ENCODE results near the gene HDDC2. TPM values are rescaled to one million over a fixed set of nuclear protein-coding genes. Genes with fewer than 3 reads are reported as not detected.
"Not testable (repeated sequence)": the region's sequence is repeated elsewhere in the genome, so short reads cannot be mapped to it uniquely, and the experiment has no call there.

The HDDC2 gene
- total RNA-seq, 1 donor: 71.5 TPM

DNA sequence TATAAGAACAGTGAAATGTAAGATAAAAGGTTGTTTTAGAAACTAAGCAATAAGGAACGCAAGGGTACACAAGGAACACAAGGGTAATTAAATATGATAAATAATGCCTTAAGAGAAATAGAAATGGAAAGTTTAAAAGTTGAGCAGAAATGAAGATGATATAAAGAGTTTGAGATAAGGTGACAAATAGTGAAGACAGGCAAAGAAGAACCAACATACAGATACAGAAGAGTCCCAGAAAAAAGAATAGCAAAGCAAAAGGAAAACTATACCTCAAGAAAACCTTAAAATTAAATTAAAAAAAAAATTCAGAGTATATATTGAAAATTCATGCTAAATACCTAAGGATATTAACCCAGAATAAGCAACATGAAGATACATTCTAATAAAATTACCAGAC is 16.4 kb downstream of the HDDC2 start:
- TF ChIP-seq, protein P1, sequence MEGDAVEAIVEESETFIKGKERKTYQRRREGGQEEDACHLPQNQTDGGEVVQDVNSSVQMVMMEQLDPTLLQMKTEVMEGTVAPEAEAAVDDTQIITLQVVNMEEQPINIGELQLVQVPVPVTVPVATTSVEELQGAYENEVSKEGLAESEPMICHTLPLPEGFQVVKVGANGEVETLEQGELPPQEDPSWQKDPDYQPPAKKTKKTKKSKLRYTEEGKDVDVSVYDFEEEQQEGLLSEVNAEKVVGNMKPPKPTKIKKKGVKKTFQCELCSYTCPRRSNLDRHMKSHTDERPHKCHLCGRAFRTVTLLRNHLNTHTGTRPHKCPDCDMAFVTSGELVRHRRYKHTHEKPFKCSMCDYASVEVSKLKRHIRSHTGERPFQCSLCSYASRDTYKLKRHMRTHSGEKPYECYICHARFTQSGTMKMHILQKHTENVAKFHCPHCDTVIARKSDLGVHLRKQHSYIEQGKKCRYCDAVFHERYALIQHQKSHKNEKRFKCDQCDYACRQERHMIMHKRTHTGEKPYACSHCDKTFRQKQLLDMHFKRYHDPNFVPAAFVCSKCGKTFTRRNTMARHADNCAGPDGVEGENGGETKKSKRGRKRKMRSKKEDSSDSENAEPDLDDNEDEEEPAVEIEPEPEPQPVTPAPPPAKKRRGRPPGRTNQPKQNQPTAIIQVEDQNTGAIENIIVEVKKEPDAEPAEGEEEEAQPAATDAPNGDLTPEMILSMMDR (IDR thresholded peaks at IDR 0.05; ENCODE audit: insufficient read depth, low read length): no peak
- H3K4me3 ChIP-seq (ENCODE audit: low read depth, low read length): no peak overlapping the region
- no peak for DNase-seq (ENCODE audit: low read depth)

DNA sequence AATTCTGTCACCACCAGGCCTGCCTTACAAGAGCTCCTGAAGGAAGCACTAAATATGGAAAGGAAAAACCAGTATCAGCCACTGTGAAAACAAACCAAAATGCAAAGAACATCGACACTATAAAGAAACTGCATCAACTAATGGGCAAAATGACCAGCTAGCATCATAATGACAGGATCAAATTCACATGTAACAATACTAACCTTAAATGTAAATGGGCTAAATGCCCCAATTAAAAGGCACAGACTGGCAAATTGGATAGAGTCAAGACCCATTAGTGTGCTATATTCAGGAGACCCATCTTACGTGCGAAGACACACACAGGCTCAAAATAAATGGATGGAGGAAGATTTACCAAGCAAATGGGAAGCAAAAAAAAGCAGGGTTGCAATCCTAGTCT is 19.3 kb downstream of the HDDC2 start:
- DNase-seq (ENCODE audit: low read depth); H3K4me3 ChIP-seq (ENCODE audit: low read depth, low read length): not testable (repeated sequence)

DNA sequence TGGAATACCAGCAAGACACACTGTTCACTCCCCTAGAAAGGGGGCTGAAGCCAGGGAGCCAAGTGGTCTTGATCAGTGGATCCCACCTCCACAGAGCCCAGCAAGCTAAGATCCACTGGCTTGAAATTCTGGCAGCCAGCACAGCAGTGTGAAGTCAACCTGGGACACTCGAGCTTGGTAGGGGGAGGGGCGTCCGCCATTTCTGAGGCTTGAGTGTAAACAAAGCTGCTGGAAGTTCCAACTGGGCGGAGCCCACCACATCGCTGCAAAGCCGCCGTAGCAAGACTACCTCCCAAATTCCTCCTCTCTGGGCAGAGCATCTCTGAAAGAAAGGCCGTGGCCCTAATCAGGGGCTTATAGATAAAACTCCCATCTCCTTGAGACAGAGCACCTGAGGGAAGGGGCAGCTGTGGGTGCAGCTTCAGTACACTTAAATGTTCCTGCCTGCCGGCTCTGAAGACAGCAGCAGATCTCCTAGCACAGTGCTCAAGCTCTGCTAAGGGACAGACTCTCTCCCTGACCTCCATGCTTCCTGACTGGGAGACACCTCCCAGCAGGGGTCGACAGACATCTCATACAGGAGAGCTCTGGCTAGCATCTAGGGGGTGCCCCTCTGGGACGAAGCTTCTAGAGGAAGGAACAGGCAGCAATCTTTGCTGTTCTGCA is 21.3 kb downstream of the HDDC2 start:
- DNase-seq (ENCODE audit: low read depth); H3K4me3 ChIP-seq (ENCODE audit: low read depth, low read length): not testable (repeated sequence)

DNA sequence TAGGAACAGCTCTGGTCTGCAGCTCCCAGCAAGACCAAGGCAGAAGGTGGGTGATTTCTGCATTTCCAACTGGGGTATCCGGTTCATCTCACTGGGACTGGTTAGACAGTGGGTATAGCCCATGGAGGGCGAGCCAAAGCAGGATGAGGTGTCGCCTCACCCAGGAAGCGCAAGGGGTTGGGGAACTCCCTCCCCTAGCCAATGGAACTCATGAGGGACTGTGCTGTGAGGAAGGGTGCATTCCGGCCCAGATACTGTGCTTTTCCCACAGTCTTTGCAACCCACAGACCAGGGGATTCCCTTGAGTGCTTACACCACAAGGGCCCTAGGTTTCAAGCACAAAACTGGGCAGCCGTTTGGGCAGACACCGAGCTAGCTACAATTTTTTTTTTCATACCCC is 21.8 kb downstream of the HDDC2 start:
- no peak for DNase-seq (ENCODE audit: low read depth)
- no peak overlapping the region for H3K4me3 ChIP-seq (ENCODE audit: low read depth, low read length)
- TF ChIP-seq, protein P1 (IDR thresholded peaks at IDR 0.05; ENCODE audit: insufficient read depth, low read length): no peak

DNA sequence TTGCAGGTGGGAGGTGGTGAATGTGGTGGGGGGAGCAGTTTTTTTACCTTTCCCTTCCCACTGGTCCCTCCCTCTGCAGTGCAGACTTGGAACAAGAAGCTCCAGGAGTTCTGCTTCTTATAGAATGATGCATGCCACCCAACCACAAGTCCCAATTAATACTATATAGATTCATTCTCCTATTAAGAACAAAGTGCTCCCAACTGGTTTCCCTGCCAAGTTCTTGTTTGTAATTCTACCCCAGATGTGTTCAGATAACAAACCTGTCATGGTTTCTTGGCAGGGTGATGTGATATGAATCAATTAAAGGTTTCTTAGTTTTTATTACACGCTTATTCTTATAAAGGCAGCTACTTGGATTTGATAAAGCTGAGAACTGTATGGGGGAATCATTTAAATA is 23.9 kb downstream of the HDDC2 start:
- no peak overlapping the region for H3K4me3 ChIP-seq (ENCODE audit: low read depth, low read length)
- TF ChIP-seq, protein P1 (IDR thresholded peaks at IDR 0.05; ENCODE audit: insufficient read depth, low read length): no peak
- DNase-seq (ENCODE audit: low read depth): no peak

DNA sequence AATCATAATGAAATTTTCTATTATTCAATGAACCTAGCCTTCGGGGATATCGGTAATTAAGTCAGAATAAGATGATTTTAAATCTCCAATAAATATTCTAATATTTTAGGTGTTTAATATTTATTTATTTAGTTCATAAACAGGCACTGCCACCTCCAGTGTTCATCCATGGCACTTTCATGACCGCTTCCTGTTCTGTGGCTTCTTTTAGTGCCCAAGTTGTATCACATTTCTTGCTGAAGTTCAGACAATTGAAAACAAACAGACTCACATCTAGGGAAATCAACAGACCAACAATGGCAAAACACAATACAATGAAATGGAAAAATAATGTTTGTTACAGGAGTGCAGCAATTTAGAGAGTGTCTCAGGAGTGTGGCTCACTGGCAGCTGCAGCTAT is 26.0 kb downstream of the HDDC2 start:
- DNase-seq (ENCODE audit: low read depth): no peak
- H3K4me3 ChIP-seq (ENCODE audit: low read depth, low read length): no peak overlapping the region
- TF ChIP-seq, protein P1 (IDR thresholded peaks at IDR 0.05; ENCODE audit: insufficient read depth, low read length): no peak

DNA sequence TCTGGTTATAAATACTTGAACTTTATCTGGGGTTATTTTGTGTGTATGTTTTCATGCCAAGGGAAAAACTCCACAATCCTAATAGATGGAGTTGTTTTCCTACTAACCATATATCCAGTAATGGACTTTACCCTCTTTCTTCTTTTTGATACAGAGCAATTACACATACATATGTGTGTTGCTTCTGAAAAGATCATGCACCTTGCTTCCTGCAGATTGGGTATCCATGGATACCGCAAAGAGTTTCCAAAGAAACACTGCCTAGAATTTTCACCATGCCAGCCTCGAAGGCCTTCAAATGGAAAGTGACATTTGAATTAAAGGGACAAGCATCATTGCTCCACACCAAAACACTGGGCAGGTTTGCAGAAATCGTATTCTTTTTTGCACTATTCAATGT is 26.8 kb downstream of the HDDC2 start:
- TF ChIP-seq, protein P1 (IDR thresholded peaks at IDR 0.05; ENCODE audit: insufficient read depth, low read length): no peak
- no peak for DNase-seq (ENCODE audit: low read depth)

DNA sequence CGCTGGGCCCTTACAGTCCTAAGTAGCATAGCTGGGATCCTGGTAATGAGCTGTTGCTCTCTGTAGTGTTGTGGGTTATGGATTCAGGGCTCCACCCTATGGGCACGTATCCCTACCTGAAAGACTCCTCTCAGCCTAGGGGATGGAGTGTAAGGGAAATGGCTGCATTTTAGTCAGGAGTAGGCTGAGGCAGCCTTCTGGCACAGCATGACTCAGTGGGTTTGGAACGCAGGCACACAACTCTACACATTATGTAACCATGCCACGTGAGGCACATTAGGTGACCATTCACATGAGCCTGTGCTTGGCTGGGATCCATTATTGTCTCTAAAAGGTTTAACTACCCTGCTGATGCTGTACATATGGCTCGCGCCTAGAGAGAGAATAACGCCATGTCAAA is 27.8 kb downstream of the HDDC2 start:
- TF ChIP-seq, protein P1 (IDR thresholded peaks at IDR 0.05; ENCODE audit: insufficient read depth, low read length): no peak
- H3K4me3 ChIP-seq (ENCODE audit: low read depth, low read length): no peak overlapping the region
- peak; percentile 51 for DNase-seq (ENCODE audit: low read depth)

More for the DNA sequence above, 26.8 kb downstream of the HDDC2 start:
- no peak overlapping the region for H3K4me3 ChIP-seq (ENCODE audit: low read depth, low read length)
